Stimulated activated CD4-positive, alpha-beta T cell treated with anti-CD3 and anti-CD28 coated beads, Interleukin-1b, Interleukin-23, amount 100 ng/mL, for 48 hours (primary cell): ENCODE measurements around the gene WIPF2.
A peak's percentile ranks its signal among the peaks of the same experiment; 100 is the strongest.

Source experiments
- DNase-seq: peaks from one replicate; pipeline ENCODE4 v3.0.0-alpha.2; 2020

Gene WIPF2

DNA sequence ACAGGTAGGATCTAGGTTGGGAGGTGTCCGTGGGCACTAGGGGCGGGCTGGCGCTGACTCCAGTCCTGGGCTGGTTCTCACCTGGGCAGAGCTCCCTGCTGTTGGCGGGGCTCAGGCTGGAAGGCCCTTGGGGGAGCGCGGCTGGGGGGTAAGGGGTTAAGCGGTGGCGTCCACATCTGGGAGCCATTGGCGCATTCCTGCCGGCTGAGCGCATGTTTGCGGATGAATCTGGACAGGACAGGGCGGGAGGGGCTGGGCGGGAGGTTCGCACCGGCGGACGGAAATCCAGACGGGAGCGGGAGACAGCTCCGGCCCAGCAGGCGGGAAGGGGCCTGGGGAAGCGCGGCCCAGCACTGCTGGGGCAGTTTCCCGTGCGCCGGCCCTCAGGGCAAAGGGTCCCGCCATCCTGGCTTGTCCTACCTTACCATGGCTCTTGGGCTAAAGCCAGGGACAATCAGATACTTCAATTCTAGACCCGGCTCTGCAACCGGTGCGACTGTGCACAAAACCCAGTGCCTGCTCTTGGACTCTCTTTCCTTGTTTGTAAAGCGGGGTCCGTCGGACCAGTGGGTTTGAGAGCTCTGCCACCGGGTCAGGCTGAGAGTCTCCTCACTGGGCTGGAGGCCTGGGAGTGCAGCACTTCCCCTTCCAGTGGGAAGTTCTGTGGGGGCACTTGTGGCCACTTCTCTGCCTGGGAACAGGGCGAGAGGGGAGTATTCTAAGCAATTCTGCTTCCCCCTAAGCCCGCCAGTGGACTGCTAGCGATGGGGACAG is 97.7 kb downstream of the WIPF2 start:
- DNase-seq = no peak

GRCh38 chr17:40317345-40317873 is 98.3 kb downstream of the WIPF2 start:
- DNase-seq = peak; percentile 46

GRCh38 chr17:40317880-40318829 is 99.1 kb downstream of the WIPF2 start:
- peak; percentile 93 for DNase-seq

GRCh38 chr17:40318830-40319391 is 99.8 kb downstream of the WIPF2 start:
- DNase-seq = no peak

DNA sequence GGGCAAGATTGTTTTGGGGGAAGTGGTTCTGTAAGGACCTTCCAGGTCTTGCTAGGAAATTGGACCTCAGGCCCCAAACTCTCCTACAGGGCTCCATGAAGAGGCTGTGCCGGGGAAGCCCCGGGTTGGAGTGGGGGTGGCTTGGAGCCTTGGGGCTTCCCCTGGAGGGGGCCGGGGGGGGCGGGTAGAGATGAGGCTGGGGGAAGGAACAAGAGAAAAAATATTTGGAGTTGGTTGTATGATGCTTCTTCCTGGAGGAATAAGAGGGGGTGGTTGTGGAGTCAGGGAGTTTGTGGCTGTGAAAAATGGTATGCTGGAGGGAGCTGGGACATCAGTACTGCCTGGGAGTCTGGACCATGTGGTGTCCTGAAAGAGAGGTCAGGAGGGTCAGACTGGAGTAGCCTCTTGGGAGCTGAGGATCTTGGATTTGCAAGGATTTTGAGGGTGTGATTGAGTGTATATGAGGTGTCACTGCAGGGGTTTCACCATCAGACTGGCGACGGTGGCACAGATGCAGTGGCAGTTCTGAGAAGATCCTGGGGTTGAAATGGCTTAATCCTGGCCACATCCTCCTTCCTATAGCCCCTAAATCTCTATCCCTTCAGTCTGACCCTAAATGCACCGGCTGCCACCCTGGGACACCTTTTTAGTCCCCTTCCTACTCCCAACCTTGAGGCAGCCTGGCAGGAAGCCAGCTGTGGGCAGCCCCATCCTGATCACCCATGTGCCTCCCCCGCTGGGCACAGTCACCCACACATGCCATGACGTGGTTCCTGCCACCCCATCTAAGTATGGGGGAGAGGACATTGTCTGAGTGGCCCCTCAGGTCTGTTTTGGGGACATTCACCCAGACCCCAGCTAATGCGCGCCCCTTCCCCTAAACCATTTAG is 100.8 kb downstream of the WIPF2 start:
- peak; percentile 62 for DNase-seq

DNA sequence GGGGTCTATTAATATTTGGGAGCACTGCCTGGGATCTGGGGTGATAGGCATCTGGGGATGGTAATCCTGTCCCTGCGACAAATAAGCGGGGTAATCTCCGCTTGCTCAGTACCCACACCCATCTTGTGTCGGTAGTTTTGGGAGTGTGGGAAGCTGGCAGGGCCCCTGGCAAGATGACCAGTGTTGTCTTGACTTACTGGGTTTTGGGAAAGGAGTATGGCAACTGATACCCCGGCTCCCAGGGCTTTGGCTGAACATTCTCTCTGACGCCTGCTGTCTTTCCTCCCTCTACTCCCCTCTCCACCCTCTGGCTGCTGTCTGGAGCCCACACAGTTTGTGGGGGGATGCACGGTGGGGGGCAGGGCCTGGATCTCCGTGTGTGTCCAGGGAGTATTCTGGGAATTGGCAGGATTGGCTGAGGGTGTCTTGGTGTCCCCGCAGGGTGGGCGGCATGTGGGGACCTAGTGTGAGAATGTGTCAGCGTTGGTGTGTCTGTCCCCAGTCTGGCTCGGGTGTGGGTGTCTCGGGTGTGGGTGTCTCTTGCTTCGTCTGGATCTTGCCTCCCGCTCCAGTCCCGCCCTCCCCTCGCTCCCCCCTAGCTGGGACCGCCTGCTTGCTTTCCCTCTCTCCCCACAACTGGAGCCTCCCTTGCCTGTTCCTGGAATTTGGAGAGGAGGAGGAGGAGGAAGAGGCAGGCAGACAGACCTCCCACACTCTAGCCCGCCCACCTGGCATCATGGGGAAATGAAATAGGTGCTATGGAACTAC is 101.8 kb downstream of the WIPF2 start:
- DNase-seq = no peak

DNA sequence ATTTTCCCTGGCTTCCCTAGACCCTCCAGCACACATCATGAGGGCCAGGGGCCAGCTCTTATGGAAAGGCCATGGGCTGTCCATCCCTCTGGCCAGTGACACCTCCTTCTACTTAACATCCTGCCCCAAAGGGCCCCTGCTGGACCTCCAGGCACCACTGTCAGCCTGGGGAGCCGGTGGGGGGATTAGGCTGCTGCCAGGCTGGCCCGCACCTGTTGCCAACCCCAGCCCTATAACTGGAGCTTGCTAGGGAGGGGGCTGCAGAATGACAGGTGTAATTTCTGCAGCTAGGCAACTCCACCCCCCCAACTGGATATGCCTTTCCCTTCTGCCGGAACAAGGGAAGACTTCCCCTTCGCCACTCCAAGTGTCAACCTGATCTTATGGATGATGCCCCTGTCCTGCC is 102.4 kb downstream of the WIPF2 start:
- no peak for DNase-seq

GRCh38 chr17:40321961-40322357 is 102.9 kb downstream of the WIPF2 start:
- no peak for DNase-seq

DNA sequence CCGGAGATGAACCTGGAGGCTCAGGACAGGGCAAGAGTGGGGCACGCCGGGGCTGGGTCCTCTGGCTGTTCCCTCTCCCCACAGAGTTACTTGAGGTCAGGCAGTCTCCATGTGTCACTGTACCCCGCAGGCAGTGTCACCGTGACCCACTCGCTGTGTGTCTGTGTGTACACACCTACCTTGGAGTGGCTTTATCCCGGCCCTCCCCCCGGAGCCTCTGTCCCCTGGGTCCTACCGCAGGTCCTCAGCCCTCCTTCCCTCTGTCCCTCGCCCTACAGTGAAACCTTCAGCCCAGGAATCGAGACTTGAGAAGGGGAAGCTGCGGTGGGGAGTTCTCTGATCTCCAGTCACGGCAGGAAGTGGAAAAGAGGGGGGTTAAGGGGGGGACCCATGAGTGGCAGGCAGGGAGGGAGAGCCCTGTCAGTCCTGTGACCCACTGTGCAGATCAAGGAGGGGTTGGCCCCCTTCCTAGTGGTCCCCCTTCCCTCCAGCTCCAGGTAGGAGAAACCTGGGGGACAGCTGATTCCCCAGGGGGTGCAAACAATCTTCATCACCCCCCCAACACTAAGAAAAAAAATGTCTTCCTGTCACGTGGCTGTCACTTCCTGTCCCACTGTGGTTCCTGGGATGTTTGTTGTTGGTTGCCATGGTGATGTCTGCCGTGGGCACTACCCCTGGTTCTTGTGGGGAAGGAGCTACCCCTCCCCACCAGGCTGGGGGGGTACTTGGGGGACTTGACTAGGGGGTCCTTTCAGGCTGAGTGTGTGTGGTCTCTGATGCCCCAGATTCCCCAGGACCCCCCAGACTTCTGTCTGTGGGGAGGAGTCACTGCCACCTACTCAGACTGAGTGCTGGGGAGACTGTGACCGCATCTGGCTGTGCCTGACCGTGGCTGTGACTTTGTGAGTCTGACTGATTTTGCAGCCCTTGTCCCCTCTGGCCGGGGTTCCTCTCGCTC is 103.5 kb downstream of the WIPF2 start:
- DNase-seq = peak; percentile 80

GRCh38 chr17:40323391-40324381 is 104.6 kb downstream of the WIPF2 start:
- peak; percentile 45 for DNase-seq

DNA sequence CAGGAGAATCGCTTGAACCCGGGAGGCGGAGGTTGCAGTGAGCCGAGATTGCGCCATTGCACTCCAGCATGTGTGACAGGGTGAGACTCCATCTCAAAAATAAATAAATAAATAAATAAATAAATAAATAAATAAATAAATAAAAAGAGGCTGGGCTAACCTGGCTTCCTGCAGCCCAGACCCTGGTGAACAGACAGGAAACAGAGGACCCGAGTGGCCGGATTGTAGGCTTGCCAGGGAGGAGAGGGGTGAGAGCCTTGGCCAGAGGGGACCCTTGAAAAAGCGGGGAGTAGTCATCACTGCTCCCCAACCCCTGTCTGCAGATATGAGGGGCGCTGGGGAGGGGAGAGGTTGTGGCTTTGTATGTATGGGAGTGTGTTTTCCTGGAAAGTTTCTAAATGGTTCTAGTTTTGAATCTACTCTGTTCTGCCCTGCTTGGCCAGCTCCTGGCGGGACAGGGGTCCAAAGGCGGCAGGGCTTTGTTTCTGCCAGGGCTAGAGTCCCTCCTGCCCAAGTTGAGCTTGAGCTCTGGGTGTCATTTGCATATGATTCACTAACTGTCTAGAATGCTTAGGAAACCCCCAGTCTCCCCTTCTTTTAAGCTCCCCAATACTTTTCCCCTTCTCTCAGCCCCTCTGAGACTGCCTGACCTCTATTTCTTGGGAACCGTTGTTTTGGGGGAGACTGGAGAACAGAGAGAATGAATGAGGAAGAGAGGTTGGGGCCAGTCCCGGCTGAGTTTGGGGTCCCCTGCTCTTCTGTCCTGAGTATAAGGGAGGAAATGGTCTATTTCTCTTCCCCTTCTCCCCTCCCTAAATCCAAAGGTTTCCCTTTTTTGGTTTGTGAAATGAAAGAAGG is 106.3 kb downstream of the WIPF2 start:
- no peak for DNase-seq

DNA sequence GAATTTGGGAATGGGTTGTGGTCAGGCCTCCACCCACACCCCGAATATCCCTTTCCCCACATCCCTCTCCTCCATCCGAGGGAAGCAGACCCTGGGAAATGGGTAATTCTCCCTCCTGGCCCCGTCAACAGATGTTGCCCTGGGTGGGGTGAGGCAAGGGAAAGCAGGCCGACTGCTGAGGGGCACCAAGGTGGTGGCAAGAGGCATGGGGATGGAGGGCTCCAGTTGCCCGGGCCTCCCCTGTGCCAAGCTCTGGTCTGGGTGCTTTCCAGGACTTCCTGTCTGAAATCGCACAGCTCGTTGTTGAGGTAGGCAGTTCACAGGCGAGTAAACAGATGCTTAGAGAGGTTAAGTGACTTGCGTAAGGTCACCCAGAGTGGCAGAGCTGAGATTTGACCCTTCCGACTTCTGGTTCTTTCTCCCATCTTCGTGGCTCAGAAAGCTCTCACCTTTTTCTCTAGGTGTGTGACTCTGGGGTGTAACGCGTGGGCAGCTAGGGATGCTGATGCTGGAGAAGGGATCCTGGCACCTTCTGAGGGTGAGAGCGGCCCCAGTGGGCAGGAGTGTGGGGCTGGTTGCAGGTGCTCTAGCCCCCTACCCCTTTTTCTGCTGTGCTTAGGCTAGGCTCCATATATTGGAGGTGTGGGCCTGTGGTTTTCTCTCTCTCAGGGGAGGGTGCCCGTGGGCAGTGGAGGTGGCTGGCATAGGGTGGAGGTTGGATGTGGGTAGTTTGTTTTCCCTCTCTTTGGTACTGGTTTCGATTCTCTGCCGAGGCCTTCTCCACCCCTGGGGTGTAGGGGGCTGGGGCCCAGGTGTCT is 107.1 kb downstream of the WIPF2 start:
- DNase-seq = peak; percentile 54

DNA sequence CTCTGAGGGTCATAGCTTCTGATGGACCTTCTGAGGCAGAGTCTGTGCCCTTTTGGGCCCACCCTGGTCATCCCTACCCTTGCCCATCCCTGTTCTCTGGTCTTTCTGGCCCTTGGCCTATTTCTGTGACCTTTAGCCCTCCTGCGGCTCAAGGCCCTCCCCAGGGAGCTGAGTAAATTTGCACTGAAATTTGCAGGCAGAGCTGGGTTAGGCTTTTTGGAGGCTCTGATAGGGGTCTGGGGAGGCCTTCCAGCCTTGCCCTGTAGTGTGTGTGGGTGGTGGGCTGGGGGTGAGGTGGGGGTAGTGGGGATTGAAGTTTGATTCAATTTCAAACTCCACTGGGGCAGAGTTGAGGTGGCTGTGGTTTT is 107.7 kb downstream of the WIPF2 start:
- no peak for DNase-seq

DNA sequence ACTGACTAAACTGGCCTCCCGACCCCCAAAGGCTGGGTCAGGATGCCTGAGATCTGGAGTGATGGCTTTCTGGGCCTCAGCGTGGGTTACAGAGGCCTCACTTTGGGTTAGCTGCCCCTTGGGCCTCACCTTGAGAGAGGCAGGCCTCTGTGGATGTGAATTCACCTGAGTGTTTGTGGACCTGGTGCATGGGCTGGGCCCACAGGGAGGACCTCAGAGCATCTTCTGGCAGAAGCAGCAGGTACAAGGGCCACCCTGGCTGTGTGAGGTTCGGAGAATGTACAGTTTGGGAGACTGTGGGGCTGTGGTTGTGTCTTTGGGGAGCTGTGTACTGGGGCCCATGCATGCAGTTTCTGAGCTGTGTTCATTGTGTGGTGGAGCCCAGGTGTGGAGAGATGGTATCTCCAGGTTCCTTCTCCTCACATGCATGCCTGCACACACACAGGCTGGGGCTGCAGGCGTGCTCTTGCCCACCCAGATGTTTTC is 108.2 kb downstream of the WIPF2 start:
- DNase-seq = no peak

DNA sequence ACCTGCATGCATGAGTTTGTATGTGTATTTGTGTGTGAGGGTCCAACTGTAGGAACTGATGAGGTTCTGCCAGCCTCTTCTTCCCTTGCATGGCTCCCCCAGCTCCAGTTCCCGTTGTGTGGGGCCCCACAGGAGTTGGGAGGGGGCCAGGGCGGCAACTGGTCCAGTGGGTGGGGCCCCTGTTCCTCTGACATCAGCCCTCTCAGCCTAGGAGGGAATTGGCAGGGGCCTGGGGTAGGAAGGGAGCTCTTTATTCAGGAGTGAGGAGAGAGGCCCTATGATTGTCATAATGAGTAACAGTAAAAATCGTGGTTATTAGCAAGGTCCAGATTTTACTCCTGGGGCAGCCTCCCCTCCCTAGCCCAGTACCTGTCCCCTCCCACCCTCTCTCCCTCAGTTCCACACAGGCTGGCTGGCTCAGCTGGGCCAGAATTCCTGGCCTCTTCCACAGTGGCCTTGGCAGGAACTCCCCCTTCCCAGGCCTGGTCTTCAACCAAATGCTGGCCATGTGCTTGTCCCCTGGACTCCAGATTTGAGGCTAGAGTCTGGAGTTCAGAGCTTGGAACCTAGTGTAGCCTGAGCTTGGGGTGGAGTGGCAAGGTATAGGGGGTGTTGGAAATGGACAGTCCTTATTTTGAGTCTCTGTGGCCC is 108.8 kb downstream of the WIPF2 start:
- no peak for DNase-seq

GRCh38 chr17:40328386-40328766 is 109.3 kb downstream of the WIPF2 start:
- no peak for DNase-seq
